ENCODE data around the gene LRIF1.

The LRIF1 gene

GRCh38 chr1:110945626-110946025, 18.1 kb downstream of the LRIF1 start:
- TF ChIP-seq REST (IDR thresholded peaks at IDR 0.05; ENCODE audit: insufficient read depth in 1 of 2, low read depth in 2 of 2, low read length in 2 of 2) (no peak), TAF1 (IDR thresholded peaks at IDR 0.05; ENCODE audit: borderline replicate concordance, insufficient read depth, low read length) (no peak), SIN3A (IDR thresholded peaks at IDR 0.05; ENCODE audit: borderline replicate concordance, insufficient read depth, low read length) (no peak), FOXP2 (optimal IDR thresholded peaks at IDR 0.05; ENCODE audit: borderline replicate concordance, extremely low read depth, extremely low read length, insufficient read depth) (no peak)

GRCh38 chr1:110944806-110945205, 18.9 kb downstream of the LRIF1 start:
- TF ChIP-seq SIN3A (IDR thresholded peaks at IDR 0.05; ENCODE audit: borderline replicate concordance, insufficient read depth, low read length) (no peak), POLR2AphosphoS5 (IDR thresholded peaks at IDR 0.05; ENCODE audit: low read depth, low read length) (no peak)

- no peak for TF ChIP-seq TAF1 (IDR thresholded peaks at IDR 0.05; ENCODE audit: borderline replicate concordance, insufficient read depth, low read length)
- no peak for TF ChIP-seq POLR2AphosphoS5 (IDR thresholded peaks at IDR 0.05; ENCODE audit: low read depth, low read length)
- TF ChIP-seq SIN3A (IDR thresholded peaks at IDR 0.05; ENCODE audit: borderline replicate concordance, insufficient read depth, low read length) = no peak
- TF ChIP-seq FOXP2 (optimal IDR thresholded peaks at IDR 0.05; ENCODE audit: borderline replicate concordance, extremely low read depth, extremely low read length, insufficient read depth) = no peak
- no peak for TF ChIP-seq REST (IDR thresholded peaks at IDR 0.05; ENCODE audit: insufficient read depth in 1 of 2, low read depth in 2 of 2, low read length in 2 of 2)
These were observed 27.2 kb downstream of the LRIF1 start for GRCh38 chr1:110936567-110936966.

GRCh38 chr1:110928904-110929303, 34.8 kb downstream of the LRIF1 start:
- no peak for TF ChIP-seq SIN3A (IDR thresholded peaks at IDR 0.05; ENCODE audit: borderline replicate concordance, insufficient read depth, low read length)
- TF ChIP-seq FOXP2 (optimal IDR thresholded peaks at IDR 0.05; ENCODE audit: borderline replicate concordance, extremely low read depth, extremely low read length, insufficient read depth) = no peak
- TF ChIP-seq TAF1 (IDR thresholded peaks at IDR 0.05; ENCODE audit: borderline replicate concordance, insufficient read depth, low read length) = no peak
- no peak for TF ChIP-seq REST (IDR thresholded peaks at IDR 0.05; ENCODE audit: insufficient read depth in 1 of 2, low read depth in 2 of 2, low read length in 2 of 2)
- TF ChIP-seq POLR2AphosphoS5 (IDR thresholded peaks at IDR 0.05; ENCODE audit: low read depth, low read length) = no peak

GRCh38 chr1:110928191-110928590, 35.5 kb downstream of the LRIF1 start:
- TF ChIP-seq TAF1 (IDR thresholded peaks at IDR 0.05; ENCODE audit: borderline replicate concordance, insufficient read depth, low read length) (no peak), POLR2AphosphoS5 (IDR thresholded peaks at IDR 0.05; ENCODE audit: low read depth, low read length) (no peak), FOXP2 (optimal IDR thresholded peaks at IDR 0.05; ENCODE audit: borderline replicate concordance, extremely low read depth, extremely low read length, insufficient read depth) (no peak), REST (IDR thresholded peaks at IDR 0.05; ENCODE audit: insufficient read depth in 1 of 2, low read depth in 2 of 2, low read length in 2 of 2) (no peak), SIN3A (IDR thresholded peaks at IDR 0.05; ENCODE audit: borderline replicate concordance, insufficient read depth, low read length) (no peak)

Data from PFSK-1 (cell line).